Keratinocyte (primary cell): ENCODE measurements around the gene ARVCF.

Experiments
- EZH2 ChIP-seq: IDR thresholded peaks from one replicate; pipeline ENCODE4 v1.6.1; 2012; ENCODE audit warnings: inconsistent platforms, mild to moderate bottlenecking, low read length, moderate library complexity
- TF ChIP-seq, protein P1 (sequence below), 3 experiments: IDR thresholded peaks in 1 of 3; conservative IDR thresholded peaks in 1 of 3; optimal IDR thresholded peaks in 1 of 3; 2 replicates in 2 of 3; 3 replicates in 1 of 3; pipeline versions ENCODE3 to v1.5.1; 2011; ENCODE audit warnings: low read length in 3 of 3, mild to moderate bottlenecking in 3 of 3, moderate library complexity in 2 of 3, control low read depth in 1 of 3, inconsistent platforms in 1 of 3; ENCODE audit not compliant: insufficient read depth in 2 of 3; ENCODE audit errors: extremely low read depth in 1 of 3

DNA sequence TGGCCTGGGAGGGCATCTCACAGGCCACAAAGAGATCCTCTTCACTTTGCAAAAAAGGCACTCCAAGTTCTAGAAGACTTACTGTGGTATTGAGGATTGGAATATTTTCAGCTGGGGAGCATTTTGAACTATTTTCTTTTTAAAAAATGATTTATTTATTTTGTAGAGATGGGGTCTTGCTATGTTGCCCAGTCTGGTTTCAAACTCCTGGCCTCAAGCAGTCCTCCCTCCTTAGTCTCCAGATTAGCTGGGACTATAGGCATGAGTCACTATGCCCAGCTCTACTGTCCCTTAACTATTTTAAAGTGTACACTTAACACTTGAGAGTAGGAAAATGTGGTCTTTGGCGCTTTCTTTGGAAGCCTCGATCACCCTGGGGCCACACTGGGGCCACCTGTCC is 38.5 kb upstream of the ARVCF start:
- TF ChIP-seq, protein P1, sequence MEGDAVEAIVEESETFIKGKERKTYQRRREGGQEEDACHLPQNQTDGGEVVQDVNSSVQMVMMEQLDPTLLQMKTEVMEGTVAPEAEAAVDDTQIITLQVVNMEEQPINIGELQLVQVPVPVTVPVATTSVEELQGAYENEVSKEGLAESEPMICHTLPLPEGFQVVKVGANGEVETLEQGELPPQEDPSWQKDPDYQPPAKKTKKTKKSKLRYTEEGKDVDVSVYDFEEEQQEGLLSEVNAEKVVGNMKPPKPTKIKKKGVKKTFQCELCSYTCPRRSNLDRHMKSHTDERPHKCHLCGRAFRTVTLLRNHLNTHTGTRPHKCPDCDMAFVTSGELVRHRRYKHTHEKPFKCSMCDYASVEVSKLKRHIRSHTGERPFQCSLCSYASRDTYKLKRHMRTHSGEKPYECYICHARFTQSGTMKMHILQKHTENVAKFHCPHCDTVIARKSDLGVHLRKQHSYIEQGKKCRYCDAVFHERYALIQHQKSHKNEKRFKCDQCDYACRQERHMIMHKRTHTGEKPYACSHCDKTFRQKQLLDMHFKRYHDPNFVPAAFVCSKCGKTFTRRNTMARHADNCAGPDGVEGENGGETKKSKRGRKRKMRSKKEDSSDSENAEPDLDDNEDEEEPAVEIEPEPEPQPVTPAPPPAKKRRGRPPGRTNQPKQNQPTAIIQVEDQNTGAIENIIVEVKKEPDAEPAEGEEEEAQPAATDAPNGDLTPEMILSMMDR (optimal IDR thresholded peaks at IDR 0.05 in 1 of 3, IDR thresholded peaks at IDR 0.05 in 1 of 3, conservative IDR thresholded peaks at IDR 0.05 in 1 of 3; ENCODE audit: extremely low read depth in 1 of 3, insufficient read depth in 2 of 3, low read length in 3 of 3) = no peak
- TF ChIP-seq EZH2 = no peak
